Left cardiac atrium (tissue), 4 donors: Measurements from ENCODE around the gene KRT4. TPM values are rescaled to one million over a fixed set of nuclear protein-coding genes. Genes with fewer than 3 reads are reported as not detected.

ENCODE experiments used
- ATAC-seq, 2 donors: fragments of 200-7000 bp; cut with Tn5 transposase; one replicate each; pipeline ENCODE4 v1.9.1; 2020; ENCODE audit warnings: mild to moderate bottlenecking in 2 of 2, moderate library complexity in 2 of 2
- DNase-seq: peaks from one replicate; pipeline ENCODE4 v3.0.0-alpha.2; 2020
- intact Hi-C, 2 donors: fragments of 100-400 bp; cut with DNase I; formaldehyde crosslinking; loops; one replicate each; pipeline versions ENCODE4 v1.14.1 to v1.15.1; 2022 to 2023
- total RNA-seq, 2 donors: library from RNA; stranded (reverse); fragmentation: NEBNext Ultra II Directional; extraction: Animal tissue kit (Norgen Biotek cat#: 25700); gene quantifications; one replicate each; pipeline ENCODE4 v1.2.1, GENCODE V29; 2021
- donor health status: DM: no; HTN: yes; CAD: no.
- donor health status: DM: no; HTN: yes; CAD: no; lungs with severe emphysema.
- donor health status: DM: yes; HTN: yes; CAD: no.
- donor health status: Dilated cardiomyopathy.

KRT4 gene
- total RNA-seq, 2 donors from 2014 or later: not detected

DNA sequence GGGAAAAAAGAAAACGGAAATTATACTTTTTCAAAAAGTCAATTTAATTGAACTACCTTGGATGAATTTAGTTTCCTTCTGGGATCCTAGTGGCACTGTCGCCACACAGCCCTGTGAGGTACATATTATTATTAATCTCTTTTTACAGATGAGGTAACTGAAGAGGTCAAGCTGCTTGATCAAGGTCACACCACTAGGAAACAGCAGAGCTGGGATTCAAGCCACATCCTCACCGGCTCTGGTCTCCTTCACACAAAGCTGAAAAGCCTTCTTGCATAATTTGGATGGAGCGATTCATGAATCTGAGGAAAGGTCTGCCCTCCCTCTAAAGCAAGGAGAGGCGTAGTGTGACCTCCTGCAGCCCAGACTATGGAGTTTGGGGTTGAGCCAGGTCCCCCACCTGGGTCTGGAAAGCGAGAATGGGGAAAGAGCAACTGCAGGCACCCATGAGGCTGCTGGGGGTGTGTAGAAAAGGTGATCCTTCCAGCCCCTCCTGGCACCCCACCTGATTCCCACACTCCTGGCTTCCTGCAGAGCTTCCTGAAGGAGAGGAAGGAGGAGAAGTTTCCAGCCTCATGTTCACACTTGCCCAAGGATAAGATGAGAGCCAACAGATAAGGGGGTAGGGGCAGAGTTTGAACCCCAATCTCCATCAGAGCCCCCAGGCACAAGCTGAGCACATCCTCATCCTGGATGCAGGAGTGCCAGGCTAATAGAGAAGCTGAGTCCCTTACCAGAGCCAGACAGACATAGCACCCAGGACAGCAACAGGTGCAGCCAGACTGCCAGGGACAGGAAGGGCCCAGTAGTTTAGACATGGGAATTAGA lies 24.1 kb upstream of the KRT4 start:
- ATAC-seq: no peak
- DNase-seq: no peak
- intact Hi-C loops: no loop called here

DNA sequence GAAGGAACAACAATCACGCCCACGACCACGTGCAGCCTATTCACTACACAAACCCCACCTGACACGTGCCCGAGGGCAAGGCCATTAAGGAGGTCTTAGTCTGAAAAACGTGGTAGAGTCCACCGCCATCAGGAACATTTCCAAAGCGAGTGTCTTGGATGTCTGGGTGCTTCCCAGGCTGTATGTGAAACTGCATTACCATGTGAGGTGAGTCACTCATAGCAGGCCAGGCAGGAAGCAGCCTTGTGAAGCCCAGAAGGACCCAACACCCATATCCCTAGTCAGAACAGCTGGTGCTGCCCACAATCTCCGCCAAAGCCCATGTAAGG lies 23.5 kb upstream of the KRT4 start:
- ATAC-seq: no peak
- intact Hi-C loops: no loop called here
- DNase-seq: no peak

DNA sequence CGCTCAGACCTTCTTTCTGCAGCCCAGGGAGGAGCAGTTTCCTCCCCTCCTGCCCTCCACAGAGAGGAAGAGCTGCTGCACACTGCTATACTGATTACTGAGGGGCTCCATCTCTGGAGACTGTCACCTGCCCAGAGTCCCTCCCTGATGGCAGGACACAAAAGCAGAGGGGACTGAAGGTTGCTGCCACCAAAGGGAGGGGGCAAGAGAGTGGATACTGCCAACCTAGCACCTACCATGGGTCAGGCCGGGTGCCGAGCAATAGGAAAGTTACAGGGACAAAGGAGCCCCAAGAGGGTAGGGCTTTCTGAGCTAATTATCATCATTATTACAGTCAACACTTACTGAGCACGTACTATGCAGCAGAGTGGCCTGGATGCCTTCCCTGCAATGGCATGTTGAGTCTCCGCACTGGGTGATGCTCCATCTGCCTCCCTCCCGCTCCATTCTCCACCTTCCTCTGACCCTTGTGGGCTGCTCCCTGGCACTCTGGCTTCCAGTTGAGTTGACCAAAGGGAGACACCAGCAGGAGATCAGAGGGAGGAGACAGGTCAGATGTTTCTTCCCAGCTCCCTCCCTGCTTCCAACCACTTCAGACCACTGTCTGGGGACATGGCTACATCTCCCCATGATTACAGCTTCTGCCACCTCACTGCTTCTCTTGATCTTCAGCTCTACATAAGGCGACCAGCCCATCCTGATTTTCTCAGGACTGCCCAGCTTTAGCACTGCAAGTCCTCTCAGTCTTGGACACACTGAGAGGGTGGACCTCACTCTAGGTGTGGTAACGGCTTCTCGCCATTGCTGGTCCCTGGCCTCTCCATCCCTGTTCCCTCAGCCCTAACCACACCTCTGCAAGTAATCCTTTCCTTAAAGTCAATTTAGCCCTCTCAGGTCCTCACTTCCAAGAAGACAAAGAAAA lies 22.8 kb upstream of the KRT4 start:
- ATAC-seq: no peak
- DNase-seq: no peak
- intact Hi-C loops: no loop called here

DNA sequence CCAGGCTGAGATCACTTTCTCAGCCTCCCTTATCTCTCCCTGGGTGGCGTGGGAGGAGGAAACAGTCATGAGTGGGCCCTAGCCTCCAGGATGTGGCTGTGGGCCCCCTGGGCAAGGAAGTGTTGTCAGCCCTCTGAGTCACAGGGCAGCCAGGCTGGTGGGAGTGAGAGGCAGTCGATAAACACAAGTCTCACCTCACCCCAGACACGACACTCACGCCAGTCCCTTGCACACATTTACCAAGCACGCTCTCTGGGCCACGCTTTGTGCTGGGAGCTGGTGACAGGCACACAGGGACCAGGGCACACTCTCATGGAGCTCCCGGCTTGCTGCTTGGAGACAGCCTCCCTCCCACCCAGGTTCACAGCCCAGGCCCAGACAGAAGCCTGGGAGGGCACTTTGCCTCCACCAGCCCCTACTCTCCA lies 22.1 kb upstream of the KRT4 start:
- ATAC-seq (peak in 1 of 2 donors; percentile 21), DNase-seq (no peak)
- intact Hi-C loops: no loop called here

DNA sequence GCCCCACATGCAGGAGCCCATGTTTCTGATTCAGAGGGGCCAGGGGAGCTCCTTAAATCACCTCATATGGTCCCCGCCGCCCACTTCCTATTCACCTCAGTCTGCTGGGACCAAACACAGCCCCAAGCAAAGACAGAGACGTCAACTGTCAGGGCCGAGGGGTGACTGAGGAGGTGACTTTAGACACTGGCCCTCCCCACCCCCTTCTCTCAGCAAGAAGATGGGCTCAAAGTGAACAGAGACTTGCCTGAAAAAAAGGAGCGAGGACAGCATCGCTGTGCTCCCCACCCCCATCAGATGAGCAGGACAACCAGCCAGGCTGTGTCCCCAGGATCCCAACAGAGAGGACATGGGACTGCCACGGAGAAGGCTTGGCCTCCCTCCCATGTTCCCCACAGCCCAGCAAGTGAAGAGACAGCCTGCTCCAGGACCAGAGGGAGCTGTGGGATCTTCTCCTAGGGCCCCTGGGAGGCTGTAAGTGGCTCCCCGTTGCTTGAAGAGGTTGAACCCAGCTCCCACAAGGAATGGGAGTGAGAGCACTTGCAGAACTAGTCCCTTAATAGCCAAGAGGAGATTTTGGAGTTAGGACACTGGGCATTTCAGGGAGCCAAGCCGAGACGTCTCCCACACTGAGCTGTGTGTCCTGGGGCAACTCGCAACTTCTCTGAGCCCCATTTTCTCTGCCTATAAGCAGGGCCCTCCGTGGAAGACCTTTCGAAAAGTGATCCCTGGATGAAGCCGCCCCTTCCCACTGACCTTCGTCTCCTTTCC lies 21.5 kb upstream of the KRT4 start:
- no peak for ATAC-seq
- intact Hi-C loops: no loop called here
- no peak for DNase-seq

DNA sequence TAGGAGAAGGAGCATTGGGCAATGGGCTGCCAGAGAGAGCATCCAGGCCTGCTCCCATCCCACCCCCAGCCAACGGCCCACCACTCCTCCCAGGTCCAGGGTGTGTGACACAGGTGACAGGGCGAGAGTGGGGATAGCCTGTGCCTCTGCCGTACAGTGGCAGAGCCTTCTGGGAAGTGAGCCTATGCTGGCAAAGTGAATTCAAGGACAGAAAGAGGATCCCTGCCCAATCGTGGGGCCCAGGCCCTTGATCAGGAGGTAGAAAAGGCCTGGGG lies 20.7 kb upstream of the KRT4 start:
- no peak for ATAC-seq
- DNase-seq: no peak
- intact Hi-C loops: no loop called here

DNA sequence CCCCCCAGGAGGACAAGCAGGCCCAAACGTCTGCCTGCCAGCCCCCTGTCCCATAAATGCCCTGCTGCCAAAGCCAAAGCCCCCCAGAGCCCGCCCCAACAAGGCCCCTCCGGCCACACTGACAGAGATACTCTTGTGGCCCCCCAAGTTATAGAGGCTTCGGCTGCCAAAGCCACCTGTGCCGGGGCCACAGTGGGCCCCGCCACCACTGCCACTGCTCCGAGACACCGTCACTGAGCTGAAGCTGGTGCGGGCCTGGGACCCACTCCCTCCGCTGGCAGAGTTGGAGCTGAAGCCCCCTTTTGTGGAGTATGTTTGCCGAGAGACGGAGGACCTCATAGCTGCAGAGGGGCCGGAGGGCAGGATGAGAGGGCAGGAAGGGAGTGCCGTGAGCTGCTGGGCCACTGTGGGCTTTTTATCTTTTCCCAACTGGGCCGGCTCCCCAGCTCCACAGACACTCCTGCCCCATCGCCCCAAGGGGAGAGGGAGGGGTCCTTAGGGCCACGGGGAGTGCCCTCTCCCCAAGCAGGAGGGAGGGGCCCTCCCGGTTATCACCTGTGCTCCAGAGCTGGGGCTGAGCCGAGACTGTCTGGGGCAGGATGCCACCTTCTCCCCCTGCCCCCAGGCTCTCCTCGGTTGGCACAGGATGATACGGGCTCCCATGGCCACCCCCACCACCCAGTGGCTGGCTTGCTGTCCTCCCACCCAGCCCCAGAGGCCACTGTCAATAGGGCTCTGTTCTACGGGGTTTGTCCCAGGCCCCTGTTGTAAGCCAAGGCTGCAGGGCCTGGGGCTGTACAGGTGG lies 20.2 kb upstream of the KRT4 start, which contains the start of gene KRT79:
TSS of gene KRT79 (minus strand) at position 390 of the 805 bp plus-strand sequence. CDS start at position 339, 51 bp downstream.
- ATAC-seq (no peak), DNase-seq (no peak)
- intact Hi-C loops: no loop called here

DNA sequence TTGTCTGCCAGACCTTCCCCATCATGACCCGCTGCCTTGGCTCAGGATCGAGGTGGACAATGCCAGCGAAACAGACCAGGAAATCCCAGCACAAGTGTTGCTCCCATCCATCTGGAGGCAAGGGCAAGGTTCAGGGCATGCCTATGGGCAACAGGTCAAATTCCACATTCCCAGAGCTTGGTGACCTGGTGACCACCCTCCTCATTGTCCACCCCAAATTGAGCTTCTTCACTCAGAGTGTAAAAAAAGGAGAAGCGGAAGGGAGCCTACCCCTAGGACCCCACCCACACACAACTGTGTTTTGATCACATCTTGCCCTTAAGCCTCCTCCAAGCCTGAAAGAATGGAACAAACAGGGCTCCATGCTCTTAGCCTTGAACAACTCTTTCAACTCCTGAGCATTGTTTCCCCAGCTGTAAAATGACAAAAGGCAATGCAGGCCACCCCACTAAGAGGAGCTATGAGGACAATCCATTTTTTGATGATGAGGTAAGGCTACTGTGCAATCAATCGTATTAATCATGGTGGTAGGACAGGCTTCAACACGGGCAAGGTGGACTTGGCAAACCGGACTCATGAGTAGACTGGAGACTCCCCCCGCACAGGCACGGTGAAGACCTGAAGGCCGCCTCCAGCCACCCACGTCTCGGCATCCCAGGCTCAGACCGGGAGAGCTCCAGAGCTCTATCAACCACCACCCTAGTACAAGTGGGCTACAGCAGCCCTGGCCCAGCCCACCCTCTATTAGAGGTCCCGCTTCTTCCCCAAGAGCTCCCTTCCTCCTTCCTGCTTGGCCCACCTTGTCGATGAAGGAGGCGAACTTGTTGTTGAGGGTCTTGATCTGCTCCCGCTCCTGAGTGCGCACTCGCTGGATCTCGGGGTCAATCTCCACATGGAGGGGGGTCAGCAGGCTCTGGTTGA lies 19.3 kb upstream of the KRT4 start:
- ATAC-seq (no peak), DNase-seq (no peak)
- intact Hi-C loops: no loop called here

DNA sequence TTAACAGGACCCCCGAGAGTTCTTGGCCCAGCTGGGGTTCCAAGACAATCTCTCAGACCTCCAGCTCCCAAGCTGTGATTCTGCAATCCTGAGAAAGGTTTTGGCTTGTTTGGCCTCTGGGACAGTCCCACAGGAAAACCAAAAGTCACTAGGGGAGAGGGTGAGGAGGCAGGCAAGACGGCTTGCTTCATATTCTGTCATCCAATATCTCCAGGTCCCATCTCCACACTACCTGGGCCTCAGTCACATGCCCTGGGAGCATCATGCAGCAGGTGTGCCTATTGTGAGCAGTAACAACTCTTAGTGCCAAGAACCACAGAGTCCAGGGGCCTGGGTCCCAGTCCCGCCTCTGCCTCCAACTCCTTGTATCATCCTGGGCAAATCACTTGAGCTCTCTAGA lies 18.5 kb upstream of the KRT4 start:
- intact Hi-C loops: no loop called here
- peak in 1 of 2 donors; percentile 41 for ATAC-seq
- DNase-seq: no peak

DNA sequence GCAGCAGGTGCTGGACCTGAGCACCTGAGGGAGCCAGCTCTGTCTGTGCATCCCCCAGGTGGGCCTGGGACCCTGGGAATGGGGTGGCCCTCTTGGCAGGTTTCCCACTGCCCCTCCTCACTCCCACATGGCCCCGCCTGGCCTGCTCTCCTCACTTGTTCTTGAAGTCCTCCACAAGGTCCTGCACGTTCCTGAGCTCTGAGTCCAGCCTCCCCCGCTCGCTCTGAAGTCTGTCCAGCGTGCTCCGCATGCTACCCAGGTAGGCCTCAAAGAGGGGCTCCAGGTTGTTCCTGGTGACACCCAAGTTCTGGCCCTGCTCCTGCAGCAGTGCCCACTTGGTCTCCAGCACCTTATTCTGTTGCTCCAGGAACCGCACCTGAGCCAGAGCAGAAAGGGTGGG lies 17.3 kb upstream of the KRT4 start:
- no peak for DNase-seq
- no peak for ATAC-seq
- intact Hi-C loops: no loop called here

DNA sequence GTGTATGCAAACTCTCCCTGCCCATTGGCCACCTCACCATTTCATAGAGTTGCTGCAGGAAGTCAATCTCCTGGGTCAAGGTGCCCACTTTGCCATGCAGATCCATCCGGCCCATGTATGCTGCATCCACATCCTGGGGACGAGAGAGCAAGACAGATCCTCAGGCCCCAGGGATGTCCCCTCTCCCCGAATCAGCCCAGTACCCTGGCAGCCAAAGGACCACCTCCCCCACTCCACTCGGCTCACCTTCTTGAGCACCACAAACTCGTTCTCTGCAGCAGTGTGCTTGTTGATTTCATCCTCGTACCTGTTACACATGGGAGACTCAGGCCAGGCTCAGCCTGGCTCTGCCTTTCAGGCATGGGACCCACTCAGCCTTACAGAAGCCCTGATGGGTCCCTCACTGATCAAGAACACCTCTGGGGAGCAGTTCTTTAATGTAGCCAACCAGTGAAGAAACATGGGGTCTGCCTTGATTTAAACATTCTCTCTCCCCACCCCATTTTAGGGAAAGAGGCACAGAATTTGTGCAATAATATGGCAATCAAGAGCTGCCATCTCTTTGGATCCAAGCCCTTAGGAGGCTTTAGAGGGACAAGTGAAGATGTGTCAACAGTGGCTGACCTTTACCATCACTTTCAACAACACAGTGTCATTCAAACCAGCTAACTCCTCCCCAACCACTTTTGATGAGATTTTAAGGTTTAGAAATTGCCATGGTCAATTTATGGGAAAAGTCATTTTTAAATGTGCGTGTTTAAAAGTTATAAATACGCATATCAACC lies 16.3 kb upstream of the KRT4 start:
- intact Hi-C loops: no loop called here
- ATAC-seq (no peak), DNase-seq (no peak)

DNA sequence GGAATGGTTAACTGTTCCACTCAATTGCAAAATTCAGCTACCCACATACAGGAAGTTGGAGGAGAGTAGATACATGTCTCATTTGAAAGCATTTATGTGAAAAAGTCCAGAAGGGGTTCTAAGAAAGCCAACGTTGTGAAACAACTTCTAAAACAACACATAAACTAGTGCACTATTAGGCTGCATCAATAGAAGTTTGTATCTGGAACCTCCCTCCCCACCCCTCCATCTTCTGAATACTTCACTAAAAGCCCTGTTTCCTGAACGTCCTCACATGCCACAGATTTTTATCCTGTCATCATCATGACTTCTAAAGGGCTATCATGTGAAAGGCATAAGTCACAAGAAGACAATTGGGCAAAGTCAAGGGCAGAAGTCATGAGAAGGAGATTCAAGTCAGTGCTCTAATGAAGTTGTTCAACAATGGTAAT lies 14.7 kb upstream of the KRT4 start:
- ATAC-seq: no peak
- intact Hi-C loops: no loop called here
- no peak for DNase-seq

DNA sequence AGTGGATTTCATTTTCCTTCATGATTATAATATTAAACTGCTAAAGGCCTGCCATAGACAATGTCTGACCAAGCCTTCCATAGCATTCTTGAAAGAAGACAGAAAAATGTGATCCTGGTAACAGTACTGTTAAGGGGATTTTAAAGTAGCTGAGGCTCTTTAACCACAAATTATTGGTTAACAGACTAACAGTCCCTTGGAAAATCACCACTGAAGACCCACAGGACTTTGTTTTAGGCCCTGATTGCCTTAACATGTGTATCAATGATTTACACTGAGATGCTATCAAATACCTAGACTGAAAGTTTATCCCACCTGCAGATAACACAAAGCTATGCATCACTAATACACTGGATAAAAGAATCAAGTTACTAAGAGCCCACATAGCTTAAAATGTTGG lies 14.2 kb upstream of the KRT4 start:
- no peak for ATAC-seq
- intact Hi-C loops: no loop called here
- no peak for DNase-seq

DNA sequence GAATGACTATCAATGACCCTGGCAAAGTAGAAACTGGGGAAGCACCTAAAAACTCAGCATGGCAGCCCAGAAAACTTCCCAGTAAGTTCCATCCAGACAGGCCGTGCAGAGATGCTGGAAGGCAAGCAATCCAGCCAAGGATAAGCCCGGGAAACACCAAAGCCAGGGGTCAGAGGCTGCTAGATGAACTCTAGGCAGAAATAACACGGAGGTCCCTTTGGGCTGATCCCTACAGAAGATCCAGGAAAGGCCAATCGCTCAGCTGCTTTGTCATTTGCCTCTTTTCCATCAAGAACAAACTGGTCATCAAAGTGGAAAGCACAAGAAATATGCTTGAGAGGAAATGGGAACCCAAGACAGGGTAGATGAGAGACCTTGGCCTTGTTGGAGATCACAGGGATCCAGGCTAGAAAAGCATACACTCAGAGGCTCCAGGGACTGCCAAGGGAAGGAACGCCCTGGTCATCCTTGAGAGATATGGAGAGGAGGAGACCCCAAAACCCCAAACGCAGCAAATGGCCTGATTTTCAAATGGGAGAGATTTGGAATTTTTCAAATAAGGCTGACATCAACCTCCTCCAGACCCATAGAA lies 13.7 kb upstream of the KRT4 start:
- intact Hi-C loops: no loop called here
- DNase-seq: no peak

DNA sequence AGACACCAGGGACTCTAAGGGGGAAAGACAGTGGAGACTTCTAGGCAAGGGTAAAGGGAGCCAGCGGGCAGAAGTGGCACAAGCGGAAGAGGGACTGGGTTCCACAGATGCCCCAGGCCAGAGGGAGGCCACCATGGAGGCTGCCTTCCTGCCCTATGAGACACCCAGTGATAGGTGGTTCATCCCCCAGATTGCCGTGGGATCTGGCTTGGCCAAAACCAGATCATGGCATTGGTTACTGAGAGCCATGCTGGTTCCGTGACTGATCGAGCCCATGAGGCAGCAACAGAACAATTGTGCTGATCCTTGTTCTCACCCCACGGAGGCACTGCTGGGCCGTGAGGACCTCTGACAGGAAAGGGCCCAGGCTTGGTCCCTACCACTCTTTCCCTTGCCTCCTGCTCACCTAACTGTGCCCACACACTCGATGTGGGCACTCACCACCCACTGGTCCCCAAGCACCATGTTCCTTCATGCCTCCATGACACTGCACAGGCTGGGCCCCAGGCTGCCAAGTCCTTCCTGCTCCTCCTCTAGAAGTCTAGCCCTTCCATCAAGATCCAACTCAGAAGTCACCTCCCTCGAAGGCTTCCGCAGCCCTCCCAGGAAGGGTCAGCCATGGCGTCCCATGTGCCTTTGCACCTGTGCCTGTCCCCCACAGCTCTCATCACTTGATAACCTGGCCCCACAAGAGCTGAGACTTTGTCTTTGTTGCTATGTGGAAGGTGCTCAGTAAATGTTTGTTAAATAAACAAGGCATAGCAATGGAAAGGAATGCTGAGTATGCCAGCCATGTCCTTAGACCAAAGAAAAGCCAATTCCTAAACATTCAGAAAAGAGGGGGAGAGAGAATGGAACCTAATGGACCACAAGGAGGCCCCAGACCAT lies 12.9 kb upstream of the KRT4 start:
- intact Hi-C loops: no loop called here
- DNase-seq (no peak), ATAC-seq (no peak)

More for the DNA sequence above, 13.7 kb upstream of the KRT4 start:
- ATAC-seq: no peak

DNA sequence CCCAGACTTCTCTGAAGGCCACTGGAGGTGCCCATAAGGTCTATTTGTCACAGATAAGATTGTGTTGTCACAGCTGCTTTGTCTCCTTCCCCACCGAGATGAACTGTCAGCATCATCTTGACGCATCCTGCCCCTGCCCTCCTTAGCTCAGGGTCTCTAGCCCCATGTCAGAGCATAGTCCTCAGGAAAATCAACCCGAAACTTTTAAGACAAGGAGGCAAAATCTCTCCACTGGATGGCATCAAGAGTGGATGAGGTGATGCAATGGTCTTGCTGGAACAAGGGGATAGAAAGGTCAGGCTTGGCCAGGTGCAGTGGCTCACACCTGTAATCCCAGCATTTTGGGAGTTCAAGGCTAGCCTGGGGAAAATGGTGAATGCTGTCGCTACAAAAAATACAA lies 12.0 kb upstream of the KRT4 start:
- DNase-seq (no peak), ATAC-seq (no peak)
- intact Hi-C loops: no loop called here
